Keratinocyte (primary cell): ENCODE results near the gene DDX5.

ENCODE experiments used
- EZH2 ChIP-seq: IDR thresholded peaks from one replicate; pipeline ENCODE4 v1.6.1; 2012; ENCODE audit warnings: inconsistent platforms, mild to moderate bottlenecking, low read length, moderate library complexity
- TF ChIP-seq, protein P1 (sequence below), 3 experiments: IDR thresholded peaks in 1 of 3; conservative IDR thresholded peaks in 1 of 3; optimal IDR thresholded peaks in 1 of 3; 2 replicates in 2 of 3; 3 replicates in 1 of 3; pipeline versions ENCODE3 to v1.5.1; 2011; ENCODE audit warnings: low read length in 3 of 3, mild to moderate bottlenecking in 3 of 3, moderate library complexity in 2 of 3, control low read depth in 1 of 3, inconsistent platforms in 1 of 3; ENCODE audit not compliant: insufficient read depth in 2 of 3; ENCODE audit errors: extremely low read depth in 1 of 3

DNA sequence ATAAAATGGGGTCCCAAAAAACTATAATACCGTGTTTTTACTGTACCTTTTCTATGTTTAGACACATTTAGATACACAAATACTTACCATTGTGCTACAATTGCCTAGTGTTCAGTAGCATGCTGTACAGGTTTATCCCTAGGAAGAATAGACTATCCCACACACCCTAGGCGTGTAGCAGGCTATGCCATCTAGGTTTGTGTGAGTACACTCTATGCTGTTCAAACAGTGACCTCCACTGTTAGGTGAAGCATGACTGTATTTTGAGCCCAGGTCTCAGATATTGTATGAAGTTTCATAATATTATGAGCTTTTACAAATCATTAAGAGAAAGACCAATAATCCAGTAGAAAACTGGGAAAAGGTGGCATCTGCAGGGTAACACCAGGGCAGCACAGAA lies 33.5 kb downstream of the DDX5 start:
- TF ChIP-seq, protein P1, sequence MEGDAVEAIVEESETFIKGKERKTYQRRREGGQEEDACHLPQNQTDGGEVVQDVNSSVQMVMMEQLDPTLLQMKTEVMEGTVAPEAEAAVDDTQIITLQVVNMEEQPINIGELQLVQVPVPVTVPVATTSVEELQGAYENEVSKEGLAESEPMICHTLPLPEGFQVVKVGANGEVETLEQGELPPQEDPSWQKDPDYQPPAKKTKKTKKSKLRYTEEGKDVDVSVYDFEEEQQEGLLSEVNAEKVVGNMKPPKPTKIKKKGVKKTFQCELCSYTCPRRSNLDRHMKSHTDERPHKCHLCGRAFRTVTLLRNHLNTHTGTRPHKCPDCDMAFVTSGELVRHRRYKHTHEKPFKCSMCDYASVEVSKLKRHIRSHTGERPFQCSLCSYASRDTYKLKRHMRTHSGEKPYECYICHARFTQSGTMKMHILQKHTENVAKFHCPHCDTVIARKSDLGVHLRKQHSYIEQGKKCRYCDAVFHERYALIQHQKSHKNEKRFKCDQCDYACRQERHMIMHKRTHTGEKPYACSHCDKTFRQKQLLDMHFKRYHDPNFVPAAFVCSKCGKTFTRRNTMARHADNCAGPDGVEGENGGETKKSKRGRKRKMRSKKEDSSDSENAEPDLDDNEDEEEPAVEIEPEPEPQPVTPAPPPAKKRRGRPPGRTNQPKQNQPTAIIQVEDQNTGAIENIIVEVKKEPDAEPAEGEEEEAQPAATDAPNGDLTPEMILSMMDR (optimal IDR thresholded peaks at IDR 0.05 in 1 of 3, IDR thresholded peaks at IDR 0.05 in 1 of 3, conservative IDR thresholded peaks at IDR 0.05 in 1 of 3; ENCODE audit: extremely low read depth in 1 of 3, insufficient read depth in 2 of 3, low read length in 3 of 3) = no peak
- TF ChIP-seq EZH2 = no peak
